Heart left ventricle (tissue), 16 donors: ENCODE measurements around the gene ZBTB46. TPM values are rescaled to one million over a fixed set of nuclear protein-coding genes. Genes with fewer than 3 reads are reported as not detected.
"Not testable (repeated sequence)": the region's sequence is repeated elsewhere in the genome, so short reads cannot be mapped to it uniquely, and the experiment has no call there.

ENCODE experiments used
- ATAC-seq, 4 donors: fragments of 200-7000 bp; cut with Tn5 transposase; one replicate each; pipeline ENCODE4 v1.9.1; 2020 to 2022; ENCODE audit warnings: moderate library complexity in 4 of 4, mild to moderate bottlenecking in 3 of 4, moderate number of reproducible peaks in 1 of 4
- DNase-seq, 5 donors: peaks; one replicate each; pipeline ENCODE4 v3.0.0-alpha.2; 2020
- H3K27ac ChIP-seq, 12 donors: fragments of 200-600 bp; sonication (generic) in 4 of 12; one replicate each; pipeline versions ENCODE4 v1.5.0 to v1.8.0; 2016 to 2022; ENCODE audit warnings: mild to moderate bottlenecking in 2 of 12
- H3K27me3 ChIP-seq, 9 donors: fragments of 200-600 bp; sonication (generic) in 2 of 9; one replicate each; pipeline versions ENCODE4 v1.5.1 to v1.8.0; 2016 to 2022; ENCODE audit warnings: mild to moderate bottlenecking in 3 of 9
- H3K36me3 ChIP-seq, 9 donors: fragments of 200-600 bp; sonication (generic) in 2 of 9; one replicate each; pipeline versions ENCODE4 v1.5.0 to v1.8.0; 2018 to 2022; ENCODE audit warnings: mild to moderate bottlenecking in 2 of 9
- H3K4me1 ChIP-seq, 12 donors: fragments of 200-600 bp; sonication (generic) in 4 of 12; one replicate each; pipeline versions ENCODE4 v1.5.0 to v1.8.0; 2016 to 2022; ENCODE audit warnings: mild to moderate bottlenecking in 3 of 12
- H3K4me3 ChIP-seq, 12 donors: fragments of 200-600 bp; sonication (generic) in 4 of 12; one replicate each; pipeline versions ENCODE4 v1.5.0 to v1.8.0; 2017 to 2022; ENCODE audit warnings: mild to moderate bottlenecking in 9 of 12, moderate library complexity in 4 of 12
- H3K9me3 ChIP-seq, 12 donors: fragments of 200-600 bp; sonication (generic) in 4 of 12; one replicate each; pipeline versions ENCODE4 v1.5.0 to v1.8.0; 2016 to 2022; ENCODE audit warnings: mild to moderate bottlenecking in 1 of 12
- POLR2A ChIP-seq, 2 donors: fragments of 450-650 bp; IDR thresholded peaks; one replicate each; pipeline ENCODE4 v1.6.1; 2017; ENCODE audit warnings: antibody characterized with exemption in 2 of 2, mild to moderate bottlenecking in 2 of 2, moderate library complexity in 2 of 2
- WGBS, 4 donors: extraction: QIAGEN DNeasy Blood & Tissue Kit in 2 of 4; methylation state at CpG; one replicate each; pipeline versions ENCODE4 v1.1.5 to v1.1.7; 2013 to 2018; 5-methylcytosine and 5-hydroxymethylcytosine counted together
- intact Hi-C, 10 donors: fragments of 100-400 bp; cut with DNase I; formaldehyde crosslinking; loops; one replicate each; pipeline versions ENCODE4 v1.11.1 to v1.14.2; 2022
- polyA plus RNA-seq, 2 donors: library from polyadenylated mRNA; stranded (reverse); fragments of 200-250 nt; gene quantifications; one replicate each; pipeline ENCODE4 v1.2.3, GENCODE V29; 2013
- total RNA-seq, 9 donors: library from RNA; depleted of rRNA in 2 of 9; stranded (reverse); fragments of >200 nt in 2 of 9; fragmentation: NEBNext Ultra II Directional in 3 of 9; extraction: Animal tissue kit (Norgen Biotek cat#: 25700) in 3 of 9; gene quantifications; one replicate each; pipeline versions ENCODE4 v1.1.0 to v1.2.4, GENCODE V29; 2016 to 2023
- TF ChIP-seq, protein P1 (sequence below), 12 donors: fragments of 200-600 bp; sonication (generic) in 4 of 12; IDR thresholded peaks; one replicate each; pipeline versions ENCODE4 v1.5.0 to v1.8.0; 2018 to 2022; ENCODE audit warnings: antibody characterized with exemption in 12 of 12, mild to moderate bottlenecking in 5 of 12
- donor health status: ischemic (EF 13 %, LVEDD 7.1; RV severe dilation, severe dysfunction).
- donor health status: healthy with polysubstance abuse.
- donor health status: DM: no; HTN: yes; CAD: no.
- donor health status: DM: no; HTN: no; CAD: no.
- donor health status: ischemic (EF 25% LVEDD 6.9; RV normal size, moderate dysfunction).
- donor health status: ischemic (EF 25% LVEDD 5.7; RV mildly dilated, moderate dysfunction).
- donor health status: healthy.
- donor health status: DM: yes; HTN: yes; CAD: no.
- donor health status: ischemic (EF 35%, LVEDD 5.7; RV mildly dilated, moderate dysfunction).
- donor health status: nonischemic (EF 11% LVEDD 7.7; RV severe dilation, severe dysfunction).
- donor health status: DM: yes; HTN: yes; CAD: no.
- donor health status: PGD.
- donor health status: ischemic (EF 29% LVEDD 5.4; RV normal size, mild dysfunction).
- donor health status: nonischemic (EF 23%, LVEDD 6.1; RV moderate dilation, normal function).

The ZBTB46 gene
- total and polyA plus RNA-seq, 11 donors = 6.6 to 27.4 (median 14.3) TPM

DNA sequence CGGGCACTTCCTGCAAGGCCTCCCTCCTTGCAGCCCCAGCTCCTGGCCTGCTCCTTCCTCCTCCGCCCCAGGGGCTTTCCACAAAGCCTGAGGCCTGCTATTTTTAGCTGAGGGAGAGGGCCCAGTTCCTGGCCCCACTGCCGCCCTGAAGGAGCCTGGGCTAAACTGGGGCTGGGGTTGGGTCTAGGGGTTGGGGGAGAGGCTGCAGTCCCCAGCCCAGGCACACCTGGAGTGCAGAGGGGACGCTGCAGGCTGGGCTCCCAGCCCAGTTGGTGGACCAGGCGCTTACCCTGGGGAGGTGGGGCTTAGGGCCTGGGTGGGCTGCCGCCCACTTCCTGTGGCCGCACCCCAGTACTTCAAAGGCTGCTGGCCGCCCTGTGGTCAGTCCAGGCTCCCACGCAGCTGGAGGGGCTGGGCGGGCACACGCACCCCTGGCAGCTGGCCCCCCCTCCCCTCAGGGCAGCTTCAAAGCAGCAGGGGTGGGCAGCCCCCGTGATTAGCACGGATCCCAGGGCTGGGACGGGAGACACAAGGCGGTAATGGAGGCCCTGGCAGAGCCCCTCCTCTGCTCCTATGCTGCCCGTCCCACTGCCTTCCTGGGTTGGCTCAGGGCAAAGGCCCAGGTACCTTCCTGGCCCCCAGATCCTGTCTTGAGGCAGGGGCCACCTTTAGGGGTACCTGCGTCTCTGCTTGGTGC lies 23.2 kb upstream of the ZBTB46 start:
- peak overlapping the region; percentile 82 to 96 (median 90) for H3K27ac ChIP-seq
- H3K27me3 ChIP-seq = no peaks in the 10 kb centered on the region
- DNase-seq (peak; percentile 61 to 74 (median 70)), ATAC-seq (peak; percentile 23 to 45 (median 32))
- intact Hi-C loops = loop anchor here in 1 of 10 donors (2.0 kb wide), 1 partner anchor 23 kb away; the partner anchor contains the start of gene ZBTB46
- TF ChIP-seq POLR2A (IDR thresholded peaks at IDR 0.05) = peak in 1 of 2 donors; percentile 28
- TF ChIP-seq, protein P1, sequence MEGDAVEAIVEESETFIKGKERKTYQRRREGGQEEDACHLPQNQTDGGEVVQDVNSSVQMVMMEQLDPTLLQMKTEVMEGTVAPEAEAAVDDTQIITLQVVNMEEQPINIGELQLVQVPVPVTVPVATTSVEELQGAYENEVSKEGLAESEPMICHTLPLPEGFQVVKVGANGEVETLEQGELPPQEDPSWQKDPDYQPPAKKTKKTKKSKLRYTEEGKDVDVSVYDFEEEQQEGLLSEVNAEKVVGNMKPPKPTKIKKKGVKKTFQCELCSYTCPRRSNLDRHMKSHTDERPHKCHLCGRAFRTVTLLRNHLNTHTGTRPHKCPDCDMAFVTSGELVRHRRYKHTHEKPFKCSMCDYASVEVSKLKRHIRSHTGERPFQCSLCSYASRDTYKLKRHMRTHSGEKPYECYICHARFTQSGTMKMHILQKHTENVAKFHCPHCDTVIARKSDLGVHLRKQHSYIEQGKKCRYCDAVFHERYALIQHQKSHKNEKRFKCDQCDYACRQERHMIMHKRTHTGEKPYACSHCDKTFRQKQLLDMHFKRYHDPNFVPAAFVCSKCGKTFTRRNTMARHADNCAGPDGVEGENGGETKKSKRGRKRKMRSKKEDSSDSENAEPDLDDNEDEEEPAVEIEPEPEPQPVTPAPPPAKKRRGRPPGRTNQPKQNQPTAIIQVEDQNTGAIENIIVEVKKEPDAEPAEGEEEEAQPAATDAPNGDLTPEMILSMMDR (IDR thresholded peaks at IDR 0.05) = no peak
- H3K4me1 ChIP-seq = peaks cover 23 to 72% (median 55%) of the 10 kb centered on the region in 12 donors
- H3K9me3 ChIP-seq = no peaks in the 10 kb centered on the region
- H3K4me3 ChIP-seq = peak overlapping the region in 9 of 12 donors; percentile 33 to 43 (median 38)
- 7 to 26% (median 13%) methylated on average over 8 to 17 of the region's 17 CpGs for WGBS, 4 donors
- no peaks in the 10 kb centered on the region for H3K36me3 ChIP-seq

DNA sequence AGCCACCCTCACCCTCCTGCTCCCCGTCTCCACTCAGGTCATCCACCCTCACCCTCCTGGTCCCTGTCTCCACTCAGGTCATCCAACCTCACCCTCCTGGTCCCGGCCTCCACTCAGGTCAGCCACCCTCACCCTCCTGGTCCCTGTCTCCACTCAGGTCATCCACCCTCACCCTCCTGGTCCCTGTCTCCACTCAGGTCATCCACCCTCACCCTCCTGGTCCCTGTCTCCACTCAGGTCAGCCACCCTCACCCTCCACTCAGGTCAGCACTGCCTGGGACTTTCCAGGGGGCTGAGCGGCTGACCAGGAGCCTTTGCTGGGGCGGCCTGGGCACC lies 22.6 kb upstream of the ZBTB46 start:
- peaks cover 21 to 67% (median 50%) of the 10 kb centered on the region in 12 donors for H3K4me1 ChIP-seq

DNA sequence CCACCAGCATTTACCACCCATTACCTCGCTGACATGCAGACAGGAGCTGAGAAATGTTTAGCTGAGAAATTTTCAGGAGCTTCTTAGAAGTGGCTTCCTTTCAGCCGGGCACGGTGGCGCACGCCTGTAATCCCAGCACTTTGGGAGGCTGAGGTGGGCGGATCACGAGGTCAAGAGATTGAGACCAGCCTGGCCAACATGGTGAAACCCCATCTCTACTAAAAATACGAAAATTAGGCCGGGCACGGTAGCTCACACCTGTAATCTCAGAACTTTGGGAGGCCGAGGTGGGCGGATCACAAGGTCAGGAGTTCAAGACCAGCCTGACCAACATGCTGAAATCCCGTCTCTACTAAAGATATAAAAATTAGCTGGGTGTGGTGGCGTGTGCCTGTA lies 20.5 kb upstream of the ZBTB46 start:
- 87 to 97% (median 96%) methylated on average over 14 of the region's 14 CpGs for WGBS, 4 donors
- H3K27ac ChIP-seq = peak overlapping the region in 2 of 12 donors; percentile 22 to 42
- H3K9me3 ChIP-seq, ATAC-seq, intact Hi-C loops, DNase-seq, H3K4me3 ChIP-seq, H3K36me3 ChIP-seq, H3K27me3 ChIP-seq: not testable (repeated sequence)
- H3K4me1 ChIP-seq = peaks cover 17 to 67% (median 50%) of the 10 kb centered on the region in 12 donors

More for the DNA sequence above, 22.6 kb upstream of the ZBTB46 start:
- H3K27ac ChIP-seq = peak overlapping the region; percentile 82 to 96 (median 90)
- DNase-seq, H3K36me3 ChIP-seq, H3K9me3 ChIP-seq, ATAC-seq, H3K27me3 ChIP-seq: not testable (repeated sequence)
- WGBS, 4 donors = 58 to 64% (median 61%) methylated on average over 4 of the region's 4 CpGs
- peak overlapping the region in 1 of 12 donors; percentile 41 for H3K4me3 ChIP-seq
- intact Hi-C loops = loop anchor here in 1 of 10 donors (2.0 kb wide), 1 partner anchor 23 kb away; the partner anchor contains the start of gene ZBTB46

DNA sequence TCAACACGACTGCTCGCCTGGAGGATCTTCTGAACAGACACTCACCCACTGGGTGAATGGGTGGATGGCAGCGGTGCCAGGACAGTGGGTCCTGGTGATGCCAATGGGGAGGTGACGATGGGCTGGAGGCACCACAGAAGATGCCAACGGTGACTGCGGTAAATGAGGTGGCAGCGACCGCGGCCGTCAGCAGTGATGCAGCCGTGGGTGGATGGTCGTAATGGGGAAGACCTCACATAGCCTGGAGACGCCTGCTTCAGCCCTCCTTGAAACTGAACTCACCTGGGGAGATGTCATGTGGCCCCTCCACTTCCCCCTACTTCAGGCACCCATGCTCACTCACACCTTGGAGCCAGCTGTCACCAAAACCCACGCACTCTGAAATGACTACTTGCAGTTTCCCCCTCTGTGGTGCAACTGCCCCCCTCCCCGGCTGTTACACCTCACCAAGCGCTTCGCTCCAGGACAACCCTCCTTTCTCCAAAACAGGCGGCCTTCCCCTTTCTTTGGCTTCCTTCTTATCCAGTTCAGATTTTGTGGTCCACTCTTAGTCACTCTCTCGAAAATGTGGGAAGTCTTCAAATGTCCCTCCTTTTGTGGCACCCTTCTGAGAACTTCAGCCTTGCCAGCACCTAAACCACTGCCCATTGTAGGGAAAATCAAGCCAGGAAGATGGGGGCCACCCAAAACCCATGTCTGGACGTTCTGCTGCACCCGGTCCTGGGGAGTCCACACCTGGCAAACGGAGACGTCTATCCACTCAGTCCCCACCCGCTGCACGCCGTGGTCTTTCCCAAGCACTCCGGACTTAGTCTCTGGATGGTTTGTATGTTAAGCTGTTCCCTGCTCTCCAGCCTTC lies 19.9 kb upstream of the ZBTB46 start:
- intact Hi-C loops = no loop called here
- Histone ChIP-seq H3K4me1 (peaks cover 12 to 68% (median 52%) of the 10 kb centered on the region in 12 donors), H3K36me3 (no peaks in the 10 kb centered on the region), H3K4me3 (no peak overlapping the region), H3K9me3 (no peaks in the 10 kb centered on the region), H3K27ac (peak overlapping the region in 1 of 12 donors; percentile 42), H3K27me3 (peaks cover 0 to 6% (median 0%) of the 10 kb centered on the region in 9 donors)
- TF ChIP-seq, protein P1 (IDR thresholded peaks at IDR 0.05) = no peak
- no peak for TF ChIP-seq POLR2A (IDR thresholded peaks at IDR 0.05)
- ATAC-seq = no peak
- no peak for DNase-seq
- 84 to 90% (median 87%) methylated on average over 27 of the region's 27 CpGs for WGBS, 4 donors
